Measurements from ENCODE around the gene ZNF701.

GRCh38 chr19:52566588-52566987 is 3.5 kb upstream of the ZNF701 start:
- TF ChIP-seq, protein P1, sequence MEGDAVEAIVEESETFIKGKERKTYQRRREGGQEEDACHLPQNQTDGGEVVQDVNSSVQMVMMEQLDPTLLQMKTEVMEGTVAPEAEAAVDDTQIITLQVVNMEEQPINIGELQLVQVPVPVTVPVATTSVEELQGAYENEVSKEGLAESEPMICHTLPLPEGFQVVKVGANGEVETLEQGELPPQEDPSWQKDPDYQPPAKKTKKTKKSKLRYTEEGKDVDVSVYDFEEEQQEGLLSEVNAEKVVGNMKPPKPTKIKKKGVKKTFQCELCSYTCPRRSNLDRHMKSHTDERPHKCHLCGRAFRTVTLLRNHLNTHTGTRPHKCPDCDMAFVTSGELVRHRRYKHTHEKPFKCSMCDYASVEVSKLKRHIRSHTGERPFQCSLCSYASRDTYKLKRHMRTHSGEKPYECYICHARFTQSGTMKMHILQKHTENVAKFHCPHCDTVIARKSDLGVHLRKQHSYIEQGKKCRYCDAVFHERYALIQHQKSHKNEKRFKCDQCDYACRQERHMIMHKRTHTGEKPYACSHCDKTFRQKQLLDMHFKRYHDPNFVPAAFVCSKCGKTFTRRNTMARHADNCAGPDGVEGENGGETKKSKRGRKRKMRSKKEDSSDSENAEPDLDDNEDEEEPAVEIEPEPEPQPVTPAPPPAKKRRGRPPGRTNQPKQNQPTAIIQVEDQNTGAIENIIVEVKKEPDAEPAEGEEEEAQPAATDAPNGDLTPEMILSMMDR (IDR thresholded peaks at IDR 0.05), result no peak
- TF ChIP-seq FOXM1 (IDR thresholded peaks at IDR 0.05; ENCODE audit: low read depth) (no peak), NRF1 (IDR thresholded peaks at IDR 0.05; ENCODE audit: low read depth, low read length) (no peak), JUND (IDR thresholded peaks at IDR 0.05) (no peak)

Measured in SK-N-SH (cell line).